ENCODE measurements around the gene EHD1. TPM values are rescaled to one million over a fixed set of nuclear protein-coding genes. Genes with fewer than 3 reads are reported as not detected.

Gene EHD1
- total RNA-seq, 1 experiment from 2014 or later, result 110 TPM

- Histone ChIP-seq H3K27me3 (ENCODE audit: insufficient read depth, low read depth) (no peaks in the 10 kb centered on the region), H3K4me2 (peak overlapping the region; percentile 85), H2AFZ (peak overlapping the region; percentile 78), H3K9me2 (ENCODE audit: insufficient read depth) (no peaks in the 10 kb centered on the region), H3K4me3 (peak overlapping the region; percentile 68), H3K27ac (peak overlapping the region; percentile 69), H3K4me1 (replicated peaks; ENCODE audit: insufficient read depth) (peaks cover 28% of the 10 kb centered on the region), H3K9me3 (ENCODE audit: insufficient read depth, low read depth) (no peaks in the 10 kb centered on the region), H3K36me3 (ENCODE audit: low read depth) (peaks cover 15% of the 10 kb centered on the region), H4K20me1 (ENCODE audit: insufficient read depth) (peaks cover 36% of the 10 kb centered on the region), H3K79me2 (ENCODE audit: low read depth) (peaks cover 64% of the 10 kb centered on the region), H3F3A (ENCODE audit: insufficient read depth, low read depth) (peaks cover 30% of the 10 kb centered on the region)
- TSS peak; percentile 43 for BruUV-seq (replicated peaks)
- peak in 1 of 2 experiments; percentile 43 for DNase-seq
- CTCF ChIA-PET, result interaction anchor here (0.6 to 2.6 kb wide), 13 partner anchors 11 to 398 kb away, joined by 3 to 23 read pairs (median 4); no protein-coding TSS in a partner anchor
- intact Hi-C loops (cut with micrococcal nuclease; ENCODE audit: unreplicated experiment), result loop anchor here (1.0 to 5.0 kb wide), 5 partner anchors 8 to 67 kb away; partner anchors contain the start of genes ATG2A, CDC42BPG and MEN1
- POLR2A ChIA-PET (ENCODE audit: unreplicated experiment), result interaction anchor here (0.6 to 2.1 kb wide), 12 partner anchors 9 to 191 kb away, joined by 3 to 22 read pairs (median 5); partner anchors contain the start of gene SF1
- TF ChIP-seq EZH2 (IDR thresholded peaks at IDR 0.05; ENCODE audit: low read depth) (no peak), CTCF (conservative IDR thresholded peaks at IDR 0.05) (no peak)
These were observed 815 bp downstream of the EHD1 start for GRCh38 chr11:64877390-64878222.

GRCh38 chr11:64876835-64877341, 1.5 kb downstream of the EHD1 start:
- peak overlapping the region; percentile 85 for H3K4me2 ChIP-seq
- no peaks in the 10 kb centered on the region for H3K9me3 ChIP-seq (ENCODE audit: insufficient read depth, low read depth)
- BruUV-seq (replicated peaks), result no TSS peak
- POLR2A ChIA-PET (ENCODE audit: unreplicated experiment), result interaction anchor here (0.5 to 2.1 kb wide), 12 partner anchors 8 to 153 kb away, joined by 3 to 22 read pairs (median 5); partner anchors contain the start of gene SF1
- intact Hi-C loops (cut with micrococcal nuclease; ENCODE audit: unreplicated experiment), result loop anchor here (1.0 to 5.0 kb wide), 4 partner anchors 8 to 40 kb away; partner anchors contain the start of genes ATG2A and CDC42BPG
- peaks cover 18% of the 10 kb centered on the region for H3K36me3 ChIP-seq (ENCODE audit: low read depth)
- CTCF ChIA-PET, result interaction anchor here (0.6 to 2.6 kb wide), 10 partner anchors 11 to 399 kb away, joined by 3 to 23 read pairs (median 4); no protein-coding TSS in a partner anchor
- TF ChIP-seq EZH2 (IDR thresholded peaks at IDR 0.05; ENCODE audit: low read depth) (no peak), CTCF (conservative IDR thresholded peaks at IDR 0.05) (no peak)
- peak overlapping the region; percentile 68 for H3K4me3 ChIP-seq
- peaks cover 39% of the 10 kb centered on the region for H4K20me1 ChIP-seq (ENCODE audit: insufficient read depth)
- no peaks in the 10 kb centered on the region for H3K27me3 ChIP-seq (ENCODE audit: insufficient read depth, low read depth)
- peaks cover 71% of the 10 kb centered on the region for H3K79me2 ChIP-seq (ENCODE audit: low read depth)
- H3K9me2 ChIP-seq (ENCODE audit: insufficient read depth), result no peaks in the 10 kb centered on the region
- DNase-seq, result peak; percentile 97
- H3K4me1 ChIP-seq (replicated peaks; ENCODE audit: insufficient read depth), result peaks cover 30% of the 10 kb centered on the region
- H2AFZ ChIP-seq, result no peak overlapping the region
- peak overlapping the region; percentile 69 for H3K27ac ChIP-seq
- peaks cover 30% of the 10 kb centered on the region for H3F3A ChIP-seq (ENCODE audit: insufficient read depth, low read depth)

- H3K9me3 ChIP-seq (ENCODE audit: insufficient read depth, low read depth), result no peaks in the 10 kb centered on the region
- peak overlapping the region; percentile 50 for H3K27ac ChIP-seq
- intact Hi-C loops (cut with micrococcal nuclease; ENCODE audit: unreplicated experiment), result loop anchor here (2.0 to 5.0 kb wide), 2 partner anchors 34 to 41 kb away; partner anchors contain the start of genes ATG2A and CDC42BPG
- H3K27me3 ChIP-seq (ENCODE audit: insufficient read depth, low read depth), result no peaks in the 10 kb centered on the region
- H3K4me2 ChIP-seq, result peak overlapping the region; percentile 85
- H4K20me1 ChIP-seq (ENCODE audit: insufficient read depth), result peaks cover 45% of the 10 kb centered on the region
- H3K4me3 ChIP-seq, result peak overlapping the region; percentile 68
- ChIA-PET CTCF (interaction anchor here (1.3 to 2.6 kb wide), 3 partner anchors 12 to 28 kb away, joined by 3 to 23 read pairs (median 9); no protein-coding TSS in a partner anchor), POLR2A (ENCODE audit: unreplicated experiment) (interaction anchor here (0.6 to 2.1 kb wide), 5 partner anchors 8 to 97 kb away, joined by 5 to 22 read pairs (median 15); partner anchors contain the start of gene SF1)
- peaks cover 77% of the 10 kb centered on the region for H3K79me2 ChIP-seq (ENCODE audit: low read depth)
- no peak for DNase-seq
- H3K9me2 ChIP-seq (ENCODE audit: insufficient read depth), result no peaks in the 10 kb centered on the region
- peaks cover 36% of the 10 kb centered on the region for H3K4me1 ChIP-seq (replicated peaks; ENCODE audit: insufficient read depth)
- peaks cover 24% of the 10 kb centered on the region for H3K36me3 ChIP-seq (ENCODE audit: low read depth)
- no peak for TF ChIP-seq EZH2 (IDR thresholded peaks at IDR 0.05; ENCODE audit: low read depth)
- no peak for TF ChIP-seq CTCF (conservative IDR thresholded peaks at IDR 0.05)
- BruUV-seq (replicated peaks), result no TSS peak
- H2AFZ ChIP-seq, result no peak overlapping the region
- peaks cover 30% of the 10 kb centered on the region for H3F3A ChIP-seq (ENCODE audit: insufficient read depth, low read depth)
These were observed 2.1 kb downstream of the EHD1 start for GRCh38 chr11:64876229-64876750.

Measured in PC-9 (cell line).